ENCODE results near the gene MTCL1. TPM values are rescaled to one million over a fixed set of nuclear protein-coding genes. Genes with fewer than 3 reads are reported as not detected.

The MTCL1 gene
- total and polyA plus RNA-seq, 4 donors = 1.3 to 12.4 (median 3.7) TPM

DNA sequence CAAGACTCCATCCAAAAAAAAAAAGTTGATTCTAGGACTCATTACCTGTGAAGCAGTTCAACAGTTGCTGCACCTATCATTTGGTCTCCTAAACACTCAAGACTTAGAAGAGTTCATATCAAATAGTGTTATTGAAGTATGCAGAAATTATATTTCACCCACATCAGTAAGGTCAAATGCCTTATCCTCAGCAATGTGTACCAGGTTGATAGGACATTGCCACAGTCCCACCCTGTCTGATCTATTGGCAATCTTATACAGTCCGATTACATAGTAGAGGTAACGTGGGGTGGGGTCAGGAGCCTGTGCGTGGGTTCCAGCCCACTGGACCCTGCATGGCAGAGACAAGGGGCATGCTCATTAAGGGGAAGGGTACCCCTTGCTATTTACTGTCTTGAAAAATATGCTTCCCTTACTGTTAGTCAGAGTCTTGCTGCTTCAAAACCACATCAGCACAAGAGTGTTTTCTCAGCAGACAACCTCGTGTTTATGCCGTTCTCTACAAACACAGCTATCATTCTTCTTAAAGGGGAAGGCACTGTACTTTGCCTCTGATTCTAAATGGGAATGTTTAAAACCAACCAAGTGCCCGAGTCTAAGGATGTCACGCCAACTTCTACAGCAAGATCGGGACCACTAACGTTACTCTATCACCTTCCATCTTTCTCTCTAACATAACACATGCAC lies 115.2 kb downstream of the MTCL1 start:
- peaks cover 0 to 8% (median 0%) of the 10 kb centered on the region in 5 donors for H3K4me1 ChIP-seq (ENCODE audit: control insufficient read depth in 5 of 5, insufficient read depth in 5 of 5, low read length in 5 of 5)
- H3K27ac ChIP-seq (ENCODE audit: low read depth in 1 of 2, low read length in 1 of 2) = no peak overlapping the region
- TF ChIP-seq, protein P1, sequence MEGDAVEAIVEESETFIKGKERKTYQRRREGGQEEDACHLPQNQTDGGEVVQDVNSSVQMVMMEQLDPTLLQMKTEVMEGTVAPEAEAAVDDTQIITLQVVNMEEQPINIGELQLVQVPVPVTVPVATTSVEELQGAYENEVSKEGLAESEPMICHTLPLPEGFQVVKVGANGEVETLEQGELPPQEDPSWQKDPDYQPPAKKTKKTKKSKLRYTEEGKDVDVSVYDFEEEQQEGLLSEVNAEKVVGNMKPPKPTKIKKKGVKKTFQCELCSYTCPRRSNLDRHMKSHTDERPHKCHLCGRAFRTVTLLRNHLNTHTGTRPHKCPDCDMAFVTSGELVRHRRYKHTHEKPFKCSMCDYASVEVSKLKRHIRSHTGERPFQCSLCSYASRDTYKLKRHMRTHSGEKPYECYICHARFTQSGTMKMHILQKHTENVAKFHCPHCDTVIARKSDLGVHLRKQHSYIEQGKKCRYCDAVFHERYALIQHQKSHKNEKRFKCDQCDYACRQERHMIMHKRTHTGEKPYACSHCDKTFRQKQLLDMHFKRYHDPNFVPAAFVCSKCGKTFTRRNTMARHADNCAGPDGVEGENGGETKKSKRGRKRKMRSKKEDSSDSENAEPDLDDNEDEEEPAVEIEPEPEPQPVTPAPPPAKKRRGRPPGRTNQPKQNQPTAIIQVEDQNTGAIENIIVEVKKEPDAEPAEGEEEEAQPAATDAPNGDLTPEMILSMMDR (IDR thresholded peaks at IDR 0.05; ENCODE audit: control extremely low read depth, extremely low read depth) = no peak
- H3K27me3 ChIP-seq (ENCODE audit: control insufficient read depth in 3 of 3, insufficient read depth in 3 of 3, low read length in 2 of 3) = no peaks in the 10 kb centered on the region
- no peak overlapping the region for H3K9ac ChIP-seq (ENCODE audit: insufficient read depth in 1 of 2, low read length in 2 of 2)
- WGBS, 2 donors = 78 to 87% methylated on average over 9 of the region's 9 CpGs
- DNase-seq (no peak), ATAC-seq (ENCODE audit: insufficient read depth, low FRiP score) (no peak)
- no peaks in the 10 kb centered on the region for H3K9me3 ChIP-seq (ENCODE audit: control insufficient read depth in 4 of 4, insufficient read depth in 3 of 4, low read length in 3 of 4)
- no peaks in the 10 kb centered on the region for H3K36me3 ChIP-seq (ENCODE audit: control insufficient read depth in 4 of 4, insufficient read depth in 4 of 4, low read length in 4 of 4)
- no peak overlapping the region for H3K4me3 ChIP-seq

DNA sequence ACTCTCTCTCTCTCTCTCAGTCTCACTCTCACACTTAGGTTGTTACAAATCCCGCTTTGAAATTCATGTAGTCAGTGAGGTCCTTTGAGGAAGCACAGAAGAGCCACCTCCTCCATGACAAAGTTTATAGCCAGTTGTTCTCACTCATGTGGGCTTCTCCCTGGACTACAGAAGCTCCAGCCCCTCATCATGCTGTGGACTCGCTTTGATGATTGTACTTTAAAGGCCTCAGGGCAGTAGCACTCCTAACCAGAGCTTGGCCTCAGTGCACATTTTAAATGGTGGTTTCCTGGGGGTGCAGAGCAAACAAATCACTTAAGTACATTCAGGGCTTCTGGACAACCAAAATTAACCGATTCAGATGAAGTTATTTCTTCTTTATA lies 115.7 kb downstream of the MTCL1 start:
- H3K9ac ChIP-seq (ENCODE audit: insufficient read depth in 1 of 2, low read length in 2 of 2) = no peak overlapping the region
- ATAC-seq (ENCODE audit: insufficient read depth, low FRiP score) (no peak), DNase-seq (no peak)
- no peaks in the 10 kb centered on the region for H3K36me3 ChIP-seq (ENCODE audit: control insufficient read depth in 4 of 4, insufficient read depth in 4 of 4, low read length in 4 of 4)
- H3K4me3 ChIP-seq = no peak overlapping the region
- no peak overlapping the region for H3K27ac ChIP-seq (ENCODE audit: low read depth in 1 of 2, low read length in 1 of 2)
- H3K4me1 ChIP-seq (ENCODE audit: control insufficient read depth in 5 of 5, insufficient read depth in 5 of 5, low read length in 5 of 5) = peaks cover 0 to 8% (median 0%) of the 10 kb centered on the region in 5 donors
- TF ChIP-seq, protein P1 (IDR thresholded peaks at IDR 0.05; ENCODE audit: control extremely low read depth, extremely low read depth) = no peak
- H3K9me3 ChIP-seq (ENCODE audit: control insufficient read depth in 4 of 4, insufficient read depth in 3 of 4, low read length in 3 of 4) = no peaks in the 10 kb centered on the region
- 83% methylated on average over 3 of the region's 3 CpGs for WGBS, 2 donors
- H3K27me3 ChIP-seq (ENCODE audit: control insufficient read depth in 3 of 3, insufficient read depth in 3 of 3, low read length in 2 of 3) = no peaks in the 10 kb centered on the region

DNA sequence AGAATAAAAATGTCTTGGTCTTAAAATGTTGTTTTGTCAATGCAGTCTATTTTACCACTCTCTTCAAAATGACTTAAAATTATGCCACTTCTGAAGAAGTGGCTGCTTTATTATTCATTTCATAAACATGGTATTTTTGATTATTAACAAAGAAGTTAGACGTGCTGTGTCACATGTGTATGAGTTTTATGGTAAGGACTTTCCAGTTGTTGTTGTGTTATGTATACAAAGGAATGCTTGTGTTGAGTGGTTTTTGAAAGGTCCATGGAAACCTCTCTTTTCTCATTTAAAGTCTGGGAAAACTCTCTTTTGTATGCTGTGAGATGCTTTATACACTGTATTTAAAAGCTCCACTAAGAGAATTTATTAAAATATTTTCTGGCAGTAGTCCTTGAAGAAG lies 116.2 kb downstream of the MTCL1 start:
- H3K9ac ChIP-seq (ENCODE audit: insufficient read depth in 1 of 2, low read length in 2 of 2) = no peak overlapping the region
- no peaks in the 10 kb centered on the region for H3K36me3 ChIP-seq (ENCODE audit: control insufficient read depth in 4 of 4, insufficient read depth in 4 of 4, low read length in 4 of 4)
- no peak overlapping the region for H3K27ac ChIP-seq (ENCODE audit: low read depth in 1 of 2, low read length in 1 of 2)
- no peak overlapping the region for H3K4me3 ChIP-seq
- H3K9me3 ChIP-seq (ENCODE audit: control insufficient read depth in 4 of 4, insufficient read depth in 3 of 4, low read length in 3 of 4) = no peaks in the 10 kb centered on the region
- no peak for DNase-seq
- H3K27me3 ChIP-seq (ENCODE audit: control insufficient read depth in 3 of 3, insufficient read depth in 3 of 3, low read length in 2 of 3) = no peaks in the 10 kb centered on the region
- peaks cover 0 to 8% (median 0%) of the 10 kb centered on the region in 5 donors for H3K4me1 ChIP-seq (ENCODE audit: control insufficient read depth in 5 of 5, insufficient read depth in 5 of 5, low read length in 5 of 5)
- TF ChIP-seq, protein P1 (IDR thresholded peaks at IDR 0.05; ENCODE audit: control extremely low read depth, extremely low read depth) = no peak
- ATAC-seq (ENCODE audit: insufficient read depth, low FRiP score) = no peak
- WGBS, 2 donors = 78 to 90% methylated on average over 1 of the region's 1 CpG

DNA sequence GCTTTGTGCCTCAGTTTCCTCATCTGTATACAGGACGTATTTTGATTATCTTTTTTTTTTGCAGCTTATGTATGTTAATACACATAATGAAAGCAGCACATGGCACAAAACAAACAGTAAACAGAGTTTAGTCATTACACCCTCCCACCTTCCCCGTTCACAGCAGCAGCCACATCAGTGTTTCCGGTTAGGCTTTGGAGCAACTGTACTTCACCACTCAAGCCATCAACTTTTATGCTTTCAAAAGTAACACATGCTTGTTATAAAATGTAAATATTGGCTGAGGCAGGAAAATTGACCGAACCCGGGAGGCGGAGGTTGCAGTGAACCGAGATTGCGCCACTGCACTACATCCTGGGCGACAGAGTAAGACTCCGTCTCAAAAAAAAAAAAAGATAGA lies 117.3 kb downstream of the MTCL1 start:
- DNase-seq = no peak
- Histone ChIP-seq H3K4me1 (ENCODE audit: control insufficient read depth in 5 of 5, insufficient read depth in 5 of 5, low read length in 5 of 5) (peaks cover 0 to 2% (median 0%) of the 10 kb centered on the region in 5 donors), H3K36me3 (ENCODE audit: control insufficient read depth in 4 of 4, insufficient read depth in 4 of 4, low read length in 4 of 4) (no peaks in the 10 kb centered on the region), H3K9me3 (ENCODE audit: control insufficient read depth in 4 of 4, insufficient read depth in 3 of 4, low read length in 3 of 4) (no peaks in the 10 kb centered on the region), H3K27me3 (ENCODE audit: control insufficient read depth in 3 of 3, insufficient read depth in 3 of 3, low read length in 2 of 3) (no peaks in the 10 kb centered on the region), H3K4me3 (no peak overlapping the region), H3K9ac (ENCODE audit: insufficient read depth in 1 of 2, low read length in 2 of 2) (no peak overlapping the region), H3K27ac (ENCODE audit: low read depth in 1 of 2, low read length in 1 of 2) (no peak overlapping the region)
- 69 to 83% methylated on average over 10 of the region's 10 CpGs for WGBS, 2 donors
- no peak for ATAC-seq (ENCODE audit: insufficient read depth, low FRiP score)
- TF ChIP-seq, protein P1 (IDR thresholded peaks at IDR 0.05; ENCODE audit: control extremely low read depth, extremely low read depth) = no peak

All from lung (tissue), 12 donors.